ENCODE measurements around the gene RNASEH2A. TPM values are rescaled to one million over a fixed set of nuclear protein-coding genes. Genes with fewer than 3 reads are reported as not detected.

RNASEH2A gene
- total RNA-seq, 6 donors from 2014 or later = 4.2 to 7.6 (median 5.6) TPM

GRCh38 chr19:12770922-12771321, 35.5 kb upstream of the RNASEH2A start:
- H3K27me3 ChIP-seq = no peaks in the 10 kb centered on the region
- ATAC-seq (ENCODE audit: low FRiP score in 2 of 2) = no peak
- WGBS, 2 donors = 96% methylated on average over 13 of the region's 13 CpGs; no CpG with 5 or more reads in 1 of the 2 donors
- DNase-seq = peak in 1 of 2 donors; percentile 63
- H3K9me3 ChIP-seq = no peaks in the 10 kb centered on the region
- H3K4me1 ChIP-seq = peaks cover 7 to 28% (median 8%) of the 10 kb centered on the region in 4 donors
- peaks cover 0 to 15% (median 4%) of the 10 kb centered on the region in 4 donors for H3K36me3 ChIP-seq
- no peak overlapping the region for H3K4me3 ChIP-seq
- TF ChIP-seq POLR2AphosphoS5 (IDR thresholded peaks at IDR 0.05) (no peak), EP300 (IDR thresholded peaks at IDR 0.05) (no peak), POLR2A (IDR thresholded peaks at IDR 0.05) (no peak), CTCF (IDR thresholded peaks at IDR 0.05) (no peak)
- H3K27ac ChIP-seq = no peak overlapping the region

- 85 to 100% methylated on average over 1 to 4 of the region's 4 CpGs for WGBS, 2 donors
- TF ChIP-seq POLR2AphosphoS5 (IDR thresholded peaks at IDR 0.05) (no peak), EP300 (IDR thresholded peaks at IDR 0.05) (no peak), POLR2A (IDR thresholded peaks at IDR 0.05) (no peak), CTCF (IDR thresholded peaks at IDR 0.05) (no peak)
Measured at GRCh38 chr19:12772323-12772722, 34.1 kb upstream of the RNASEH2A start.

GRCh38 chr19:12773571-12773970, 32.8 kb upstream of the RNASEH2A start:
- ATAC-seq (ENCODE audit: low FRiP score in 2 of 2) (no peak), DNase-seq (no peak)
- Histone ChIP-seq H3K9me3 (no peaks in the 10 kb centered on the region), H3K36me3 (peaks cover 0 to 8% (median 3%) of the 10 kb centered on the region in 4 donors), H3K4me3 (no peak overlapping the region), H3K27me3 (no peaks in the 10 kb centered on the region), H3K27ac (no peak overlapping the region), H3K4me1 (peaks cover 16 to 44% (median 28%) of the 10 kb centered on the region in 4 donors)
- TF ChIP-seq POLR2AphosphoS5 (IDR thresholded peaks at IDR 0.05) = no peak
- TF ChIP-seq EP300 (IDR thresholded peaks at IDR 0.05) = no peak
- no peak for TF ChIP-seq POLR2A (IDR thresholded peaks at IDR 0.05)
- no peak for TF ChIP-seq CTCF (IDR thresholded peaks at IDR 0.05)
- 90 to 91% methylated on average over 2 of the region's 2 CpGs for WGBS, 2 donors

More at GRCh38 chr19:12772323-12772722, 34.1 kb upstream of the RNASEH2A start:
- Histone ChIP-seq H3K27me3 (no peaks in the 10 kb centered on the region), H3K9me3 (no peaks in the 10 kb centered on the region), H3K27ac (no peak overlapping the region), H3K36me3 (peaks cover 0 to 9% (median 4%) of the 10 kb centered on the region in 4 donors), H3K4me3 (no peak overlapping the region), H3K4me1 (peaks cover 12 to 33% (median 18%) of the 10 kb centered on the region in 4 donors)
- ATAC-seq (ENCODE audit: low FRiP score in 2 of 2) (no peak), DNase-seq (no peak)

GRCh38 chr19:12774588-12775555, 31.5 kb upstream of the RNASEH2A start, which contains the start of gene HOOK2:
TSS of gene HOOK2 (minus strand) at chr19:12775552. CDS start at chr19:12775449, 103 bp downstream.
- TF ChIP-seq POLR2AphosphoS5 (IDR thresholded peaks at IDR 0.05) (peak in 1 of 2 donors; percentile 43), POLR2A (IDR thresholded peaks at IDR 0.05) (peak in 2 of 4 donors; percentile 2 to 61), CTCF (IDR thresholded peaks at IDR 0.05) (no peak)
- peak within 1 kb of the TSS; percentile 79 to 97 (median 92) for H3K27ac ChIP-seq
- DNase-seq (peak; percentile 93 to 99), ATAC-seq (ENCODE audit: low FRiP score in 2 of 2) (peak; percentile 0 to 81)
- H3K4me3 ChIP-seq = peak within 1 kb of the TSS; percentile 35 to 78 (median 60)
- peaks cover 29 to 54% (median 38%) of the 10 kb centered on the region in 4 donors for H3K4me1 ChIP-seq
- H3K36me3 ChIP-seq = peaks cover 0 to 7% (median 2%) of the 10 kb centered on the region in 4 donors
- no peaks in the 10 kb centered on the region for H3K9me3 ChIP-seq
- 19 to 36% methylated on average over 18 to 36 of the region's 58 CpGs for WGBS, 2 donors
- H3K27me3 ChIP-seq = no peaks in the 10 kb centered on the region

Data from upper lobe of left lung (tissue), 6 donors.